GM21786 (cell line): ENCODE results near the gene FOXK2.
"Not testable (repeated sequence)": the region's sequence is repeated elsewhere in the genome, so short reads cannot be mapped to it uniquely, and the experiment has no call there.

ENCODE experiments used
- ATAC-seq: cut with Tn5 transposase; IDR thresholded peaks from one replicate; pipeline ENCODE4 v1.9.1; 2021; ENCODE audit not compliant: unreplicated experiment

Gene FOXK2

GRCh38 chr17:82561429-82562035 is 42.0 kb downstream of the FOXK2 start:
- ATAC-seq = no peak

GRCh38 chr17:82562718-82563220 is 43.2 kb downstream of the FOXK2 start:
- not testable (repeated sequence) for ATAC-seq

- ATAC-seq = no peak
Observed at GRCh38 chr17:82563318-82563717, 43.8 kb downstream of the FOXK2 start.

- not testable (repeated sequence) for ATAC-seq
Observed at GRCh38 chr17:82563745-82564144, 44.2 kb downstream of the FOXK2 start.

- no peak for ATAC-seq
Observed at GRCh38 chr17:82564241-82564640, 44.7 kb downstream of the FOXK2 start.

GRCh38 chr17:82565551-82565950 is 46.0 kb downstream of the FOXK2 start:
- ATAC-seq = no peak

- no peak for ATAC-seq
Observed at GRCh38 chr17:82566129-82566960, 46.8 kb downstream of the FOXK2 start.

GRCh38 chr17:82567286-82567685 is 47.8 kb downstream of the FOXK2 start:
- ATAC-seq = no peak

GRCh38 chr17:82568997-82569393 is 49.5 kb downstream of the FOXK2 start:
- no peak for ATAC-seq

GRCh38 chr17:82569621-82570020 is 50.1 kb downstream of the FOXK2 start:
- ATAC-seq = no peak

- no peak for ATAC-seq
Observed at GRCh38 chr17:82570277-82570676, 50.7 kb downstream of the FOXK2 start.

- ATAC-seq = no peak
Observed at GRCh38 chr17:82571855-82572254, 52.3 kb downstream of the FOXK2 start.

- no peak for ATAC-seq
Observed at GRCh38 chr17:82574041-82574440, 54.5 kb downstream of the FOXK2 start.

GRCh38 chr17:82575581-82576221 is 56.2 kb downstream of the FOXK2 start:
- not testable (repeated sequence) for ATAC-seq

- no peak for ATAC-seq
Observed at GRCh38 chr17:82577300-82577699, 57.8 kb downstream of the FOXK2 start.

- not testable (repeated sequence) for ATAC-seq
Observed at GRCh38 chr17:82579969-82580368, 60.4 kb downstream of the FOXK2 start.

GRCh38 chr17:82582213-82582612 is 62.7 kb downstream of the FOXK2 start:
- no peak for ATAC-seq

GRCh38 chr17:82582709-82583108 is 63.2 kb downstream of the FOXK2 start:
- no peak for ATAC-seq

GRCh38 chr17:82583720-82584234 is 64.2 kb downstream of the FOXK2 start:
- no peak for ATAC-seq

- ATAC-seq = not testable (repeated sequence)
Observed at GRCh38 chr17:82585935-82586575, 66.5 kb downstream of the FOXK2 start.
